ENCODE measurements around the gene COL23A1.
"Not testable (repeated sequence)": the region's sequence is repeated elsewhere in the genome, so short reads cannot be mapped to it uniquely, and the experiment has no call there.

Gene COL23A1

DNA sequence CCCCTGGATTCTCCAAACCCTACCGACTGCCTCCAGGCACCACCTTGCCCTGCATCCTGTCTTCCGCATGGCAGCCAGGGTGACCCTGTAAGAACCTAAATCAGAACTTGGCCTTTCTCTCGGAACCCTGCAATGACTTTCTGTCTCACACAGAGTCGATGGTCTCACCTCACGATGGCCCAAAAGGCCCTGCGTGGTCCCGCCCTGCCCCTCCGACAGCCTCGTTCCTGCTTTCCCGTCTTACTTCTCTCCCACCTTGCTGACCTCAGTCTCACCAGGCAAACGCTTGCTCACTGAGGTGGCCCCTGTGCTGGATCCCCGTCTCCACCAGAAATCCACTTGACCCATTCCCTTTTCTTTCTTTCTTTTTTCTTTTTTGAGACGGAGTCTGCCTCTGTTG is 214.8 kb downstream of the COL23A1 start:
- no peak overlapping the region for H3K4me3 ChIP-seq (replicated peaks; ENCODE audit: low read depth, low read length)
- no peak for DNase-seq (ENCODE audit: extremely low read depth, low read depth)
- TF ChIP-seq, protein P1, sequence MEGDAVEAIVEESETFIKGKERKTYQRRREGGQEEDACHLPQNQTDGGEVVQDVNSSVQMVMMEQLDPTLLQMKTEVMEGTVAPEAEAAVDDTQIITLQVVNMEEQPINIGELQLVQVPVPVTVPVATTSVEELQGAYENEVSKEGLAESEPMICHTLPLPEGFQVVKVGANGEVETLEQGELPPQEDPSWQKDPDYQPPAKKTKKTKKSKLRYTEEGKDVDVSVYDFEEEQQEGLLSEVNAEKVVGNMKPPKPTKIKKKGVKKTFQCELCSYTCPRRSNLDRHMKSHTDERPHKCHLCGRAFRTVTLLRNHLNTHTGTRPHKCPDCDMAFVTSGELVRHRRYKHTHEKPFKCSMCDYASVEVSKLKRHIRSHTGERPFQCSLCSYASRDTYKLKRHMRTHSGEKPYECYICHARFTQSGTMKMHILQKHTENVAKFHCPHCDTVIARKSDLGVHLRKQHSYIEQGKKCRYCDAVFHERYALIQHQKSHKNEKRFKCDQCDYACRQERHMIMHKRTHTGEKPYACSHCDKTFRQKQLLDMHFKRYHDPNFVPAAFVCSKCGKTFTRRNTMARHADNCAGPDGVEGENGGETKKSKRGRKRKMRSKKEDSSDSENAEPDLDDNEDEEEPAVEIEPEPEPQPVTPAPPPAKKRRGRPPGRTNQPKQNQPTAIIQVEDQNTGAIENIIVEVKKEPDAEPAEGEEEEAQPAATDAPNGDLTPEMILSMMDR (IDR thresholded peaks at IDR 0.05; ENCODE audit: low read depth, low read length, missing control alignments): no peak

DNA sequence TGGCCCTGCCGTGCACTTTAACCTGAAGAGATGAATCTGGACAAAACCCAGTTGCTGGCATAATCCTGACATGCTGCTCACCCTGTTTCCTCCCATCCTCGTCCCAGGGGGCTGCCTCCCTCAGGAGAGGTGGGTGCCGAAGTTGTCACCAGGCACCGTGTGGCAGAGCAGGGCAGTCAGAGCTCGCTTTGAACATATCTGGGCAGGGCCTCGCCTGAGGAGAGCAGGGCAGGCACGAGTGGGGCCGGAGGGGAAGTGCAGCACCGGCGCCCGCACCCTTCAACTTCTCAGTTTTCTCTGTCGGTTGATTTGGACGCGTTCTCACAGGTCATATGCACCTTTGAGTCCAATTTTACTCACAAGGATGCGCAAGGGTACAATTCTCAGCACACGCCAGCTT is 216.5 kb downstream of the COL23A1 start:
- H3K4me3 ChIP-seq (replicated peaks; ENCODE audit: low read depth, low read length): no peak overlapping the region
- DNase-seq (ENCODE audit: extremely low read depth, low read depth): no peak
- TF ChIP-seq, protein P1 (IDR thresholded peaks at IDR 0.05; ENCODE audit: low read depth, low read length, missing control alignments): no peak

DNA sequence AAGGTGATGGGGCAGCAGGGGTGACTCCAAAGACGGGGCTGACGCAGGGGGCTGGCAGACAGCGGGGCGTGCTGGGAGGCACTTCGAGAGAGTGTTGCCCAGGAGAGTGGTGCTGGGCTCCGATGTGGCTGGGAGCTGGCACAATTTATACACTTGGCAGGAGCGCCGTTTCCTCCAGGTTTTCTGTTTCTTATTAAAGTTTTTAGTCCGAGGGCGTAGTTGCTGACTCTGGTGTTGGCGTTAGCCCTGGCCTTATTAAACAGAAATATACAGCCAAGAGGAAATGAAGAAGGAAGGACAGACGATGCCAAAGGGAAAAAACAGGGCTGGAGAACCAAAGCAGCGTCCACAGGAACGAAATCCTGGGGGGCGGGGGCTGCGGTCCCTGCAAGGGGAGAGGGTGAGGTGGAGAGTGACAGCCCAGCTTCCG is 218.0 kb downstream of the COL23A1 start:
- no peak for DNase-seq (ENCODE audit: extremely low read depth, low read depth)
- H3K4me3 ChIP-seq (replicated peaks; ENCODE audit: low read depth, low read length): no peak overlapping the region
- TF ChIP-seq, protein P1 (IDR thresholded peaks at IDR 0.05; ENCODE audit: low read depth, low read length, missing control alignments): no peak

DNA sequence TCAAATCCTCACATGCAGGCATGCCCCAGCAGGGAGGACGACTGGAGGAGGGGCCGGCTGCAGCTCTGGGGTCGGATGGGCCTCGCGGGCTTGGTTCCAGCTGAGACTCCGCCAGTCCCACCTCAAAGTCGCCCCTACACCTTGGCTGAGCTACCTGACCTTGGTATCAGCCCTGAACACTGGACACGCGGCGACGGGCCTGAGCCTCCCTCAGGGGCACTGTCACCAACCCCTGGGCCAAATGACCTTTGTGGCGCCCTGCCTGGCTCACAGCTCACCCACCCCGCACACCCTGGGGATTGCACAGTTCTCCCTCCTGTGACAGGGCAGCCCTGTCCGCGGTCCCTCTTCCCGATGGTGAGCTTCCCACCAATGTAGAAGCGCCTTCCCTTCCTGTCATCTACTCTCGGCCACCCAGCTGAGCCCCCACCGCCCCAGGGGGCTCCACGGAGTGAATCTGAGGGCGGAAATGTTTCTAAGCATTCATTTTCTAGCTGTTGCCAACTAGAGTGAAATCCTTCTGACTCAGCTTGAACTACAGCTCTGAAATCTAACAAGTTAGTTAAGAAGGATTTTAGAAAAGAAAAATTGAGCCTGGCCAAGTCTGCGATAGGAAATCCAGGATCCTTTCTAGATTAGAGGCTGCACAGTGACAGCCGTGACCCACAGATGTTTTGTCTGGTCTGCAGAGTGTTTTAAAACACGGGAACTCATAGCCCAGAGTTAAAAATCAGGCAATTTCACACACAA is 218.7 kb downstream of the COL23A1 start:
- DNase-seq (ENCODE audit: extremely low read depth, low read depth): no peak
- H3K4me3 ChIP-seq (replicated peaks; ENCODE audit: low read depth, low read length): no peak overlapping the region
- TF ChIP-seq, protein P1 (IDR thresholded peaks at IDR 0.05; ENCODE audit: low read depth, low read length, missing control alignments): no peak

DNA sequence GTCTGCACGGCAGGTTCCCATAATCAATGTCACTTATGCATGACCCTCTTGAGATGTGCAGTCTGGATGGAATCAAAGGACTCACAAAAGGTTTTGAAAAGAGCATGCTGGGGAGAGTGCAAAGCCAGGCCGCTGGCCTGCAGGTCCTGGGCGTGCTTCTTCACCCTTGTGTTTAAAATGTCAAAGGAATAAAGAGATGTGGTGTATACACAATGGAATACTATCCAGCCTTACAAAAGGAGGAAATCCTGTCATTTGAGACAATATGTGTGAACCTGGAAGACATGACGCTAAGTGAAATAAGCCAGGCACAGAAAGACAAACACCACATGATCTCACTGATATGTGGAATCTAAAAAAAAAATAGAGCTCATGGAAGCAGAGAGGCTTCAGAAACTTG is 220.1 kb downstream of the COL23A1 start:
- no peak overlapping the region for H3K4me3 ChIP-seq (replicated peaks; ENCODE audit: low read depth, low read length)
- no peak for DNase-seq (ENCODE audit: extremely low read depth, low read depth)
- TF ChIP-seq, protein P1 (IDR thresholded peaks at IDR 0.05; ENCODE audit: low read depth, low read length, missing control alignments): no peak

DNA sequence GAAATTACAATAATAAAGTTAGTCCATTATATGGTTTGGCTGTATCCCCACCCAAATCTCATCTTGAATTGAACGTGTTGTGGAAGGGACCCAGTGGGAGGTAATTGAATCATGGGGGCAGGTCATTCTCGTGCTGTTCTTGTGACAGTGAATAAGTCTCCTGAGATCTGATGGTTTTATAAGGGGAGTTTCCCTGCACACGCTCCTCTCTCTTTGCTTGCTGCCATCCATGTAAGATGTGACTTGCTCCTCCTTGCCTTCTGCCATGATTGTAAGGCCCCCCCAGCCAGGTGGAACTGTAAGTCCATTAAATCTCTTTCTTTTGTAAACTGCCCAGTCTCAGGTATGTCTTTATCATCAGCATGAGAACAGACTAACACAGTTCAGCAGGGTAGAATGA is 220.7 kb downstream of the COL23A1 start:
- DNase-seq (ENCODE audit: extremely low read depth, low read depth); H3K4me3 ChIP-seq (replicated peaks; ENCODE audit: low read depth, low read length): not testable (repeated sequence)

DNA sequence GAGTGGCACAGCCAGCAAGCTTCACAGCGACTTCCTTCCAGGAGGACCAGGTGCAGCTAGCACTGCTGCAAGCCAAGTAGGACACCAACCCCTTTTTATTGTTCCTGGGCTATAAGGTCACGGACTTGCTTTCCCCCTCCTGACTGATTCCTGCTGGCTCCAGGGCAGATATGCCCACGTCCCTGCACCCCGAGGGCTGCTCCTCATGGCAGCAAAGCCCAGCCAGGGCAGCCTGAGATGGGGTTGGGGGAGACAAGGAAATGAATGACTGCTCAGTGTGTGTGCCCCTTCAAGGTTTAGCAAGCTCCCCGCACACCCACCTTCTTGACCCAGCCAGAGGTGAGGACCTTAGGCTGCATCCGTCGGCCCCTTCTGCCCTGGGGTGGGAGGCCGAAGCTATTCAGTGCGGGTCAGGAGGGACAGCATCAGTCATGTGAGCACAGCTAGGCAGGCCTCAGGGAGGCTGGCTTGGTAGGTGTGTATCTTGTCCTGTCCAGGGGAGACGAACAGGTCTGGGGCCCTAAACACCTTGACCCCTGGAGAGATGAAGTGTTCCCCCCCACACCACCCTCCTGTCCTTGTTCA is 221.4 kb downstream of the COL23A1 start:
- DNase-seq (ENCODE audit: extremely low read depth, low read depth): no peak
- no peak overlapping the region for H3K4me3 ChIP-seq (replicated peaks; ENCODE audit: low read depth, low read length)
- TF ChIP-seq, protein P1 (IDR thresholded peaks at IDR 0.05; ENCODE audit: low read depth, low read length, missing control alignments): no peak
